Trophoblast cell (in vitro differentiated cells and primary cell): ENCODE results near the gene USP24.
"Not testable (repeated sequence)": the region's sequence is repeated elsewhere in the genome, so short reads cannot be mapped to it uniquely, and the experiment has no call there.

Experiments used
- DNase-seq, 2 donors: peaks; one replicate each; pipeline ENCODE4 v3.0.0-alpha.2; 2016
- H2AFZ ChIP-seq: 2 replicates; pipeline ENCODE4 v1.6.1; 2013; ENCODE audit warnings: low read length, moderate library complexity, mild to moderate bottlenecking; ENCODE audit not compliant: insufficient read depth, poor library complexity
- H2AK5ac ChIP-seq: 2 replicates; pipeline ENCODE4 v1.6.1; 2013; ENCODE audit warnings: mild to moderate bottlenecking, low read length
- H2BK120ac ChIP-seq: 2 replicates; pipeline ENCODE4 v1.6.1; 2013; ENCODE audit warnings: low read length, mild to moderate bottlenecking, moderate library complexity; ENCODE audit not compliant: insufficient read depth, poor library complexity
- H2BK12ac ChIP-seq: 2 replicates; pipeline ENCODE4 v1.6.1; 2013; ENCODE audit warnings: mild to moderate bottlenecking, low read length, moderate library complexity
- H2BK5ac ChIP-seq: 2 replicates; pipeline ENCODE4 v1.6.1; 2013; ENCODE audit warnings: low read length, low read depth, moderate library complexity, mild to moderate bottlenecking; ENCODE audit not compliant: poor library complexity
- H3K14ac ChIP-seq: 2 replicates; pipeline ENCODE4 v1.6.1; 2013; ENCODE audit warnings: mild to moderate bottlenecking, low read length
- H3K18ac ChIP-seq: 2 replicates; pipeline ENCODE4 v1.6.1; 2013; ENCODE audit warnings: mild to moderate bottlenecking, low read length
- H3K23ac ChIP-seq: 2 replicates; pipeline ENCODE4 v1.6.1; 2013; ENCODE audit warnings: low read length
- H3K27ac ChIP-seq: 2 replicates; pipeline ENCODE4 v1.5.1; 2013; ENCODE audit warnings: low read depth, mild to moderate bottlenecking, inconsistent platforms, low read length, moderate library complexity
- H3K27me3 ChIP-seq: 2 replicates; pipeline ENCODE4 v1.6.1; 2013; ENCODE audit warnings: inconsistent platforms, mild to moderate bottlenecking, low read length, moderate library complexity; ENCODE audit not compliant: insufficient read depth
- H3K36me3 ChIP-seq, 2 experiments: 1 replicate in 1 of 2; 2 replicates in 1 of 2; pipeline ENCODE4 v1.6.1; 2013; ENCODE audit warnings: low read length in 2 of 2, mild to moderate bottlenecking in 2 of 2, moderate library complexity in 1 of 2; ENCODE audit not compliant: insufficient read depth in 2 of 2, control insufficient read depth in 1 of 2
- H3K4ac ChIP-seq: 2 replicates; pipeline ENCODE4 v1.6.1; 2013; ENCODE audit warnings: low read depth, mild to moderate bottlenecking, low read length, moderate library complexity
- H3K4me1 ChIP-seq, 2 experiments: 1 replicate in 1 of 2; 2 replicates in 1 of 2; pipeline ENCODE4 v1.6.1; 2013; ENCODE audit warnings: low read length in 2 of 2, mild to moderate bottlenecking in 2 of 2, moderate library complexity in 1 of 2; ENCODE audit not compliant: insufficient read depth in 2 of 2, control insufficient read depth in 1 of 2
- H3K4me2 ChIP-seq: 2 replicates; pipeline ENCODE4 v1.6.1; 2013; ENCODE audit warnings: inconsistent platforms, mild to moderate bottlenecking, low read length, moderate library complexity
- H3K4me3 ChIP-seq: 2 replicates; pipeline ENCODE4 v1.5.1; 2013; ENCODE audit warnings: mild to moderate bottlenecking, low read depth, low read length, inconsistent platforms
- H3K79me1 ChIP-seq: one replicate; pipeline ENCODE4 v1.6.1; 2013; ENCODE audit warnings: low read length
- H3K79me2 ChIP-seq: 2 replicates; pipeline ENCODE4 v1.6.1; 2013; ENCODE audit warnings: low read length, mild to moderate bottlenecking; ENCODE audit not compliant: control insufficient read depth, insufficient read depth, poor library complexity
- H3K9ac ChIP-seq: 2 replicates; pipeline ENCODE4 v1.6.1; 2013; ENCODE audit warnings: mild to moderate bottlenecking, low read length
- H3K9me3 ChIP-seq: 2 replicates; pipeline ENCODE4 v1.6.1; 2013; ENCODE audit warnings: low read depth, mild to moderate bottlenecking, control low read depth, inconsistent platforms, low read length; ENCODE audit not compliant: insufficient read depth
- H4K12ac ChIP-seq: 2 replicates; pipeline ENCODE4 v1.6.1; 2013; ENCODE audit warnings: low read depth, mild to moderate bottlenecking, low read length, moderate library complexity
- H4K8ac ChIP-seq: 2 replicates; pipeline ENCODE4 v1.6.1; 2013; ENCODE audit warnings: low read depth, mild to moderate bottlenecking, low read length, moderate library complexity
- H4K91ac ChIP-seq: one replicate; pipeline ENCODE4 v1.6.1; 2013; ENCODE audit warnings: low read depth, mild to moderate bottlenecking, low read length, moderate library complexity
- WGBS: extraction: QIAGEN DNeasy Blood & Tissue Kit; methylation state at CpG from one replicate; pipeline ENCODE4 v1.1.7; 2013; ENCODE audit warnings: missing lambda C conversion rate; ENCODE audit not compliant: insufficient read length, insufficient coverage; ENCODE audit errors: extremely low coverage; 5-methylcytosine and 5-hydroxymethylcytosine counted together

USP24 gene

GRCh38 chr1:55120538-55120937 lies 94.6 kb downstream of the USP24 start:
- H3K27ac ChIP-seq, result no peak overlapping the region
- H3K27me3 ChIP-seq, result no peaks in the 10 kb centered on the region
- no CpG with 5 or more reads among the region's 5 CpGs for WGBS
- no peak overlapping the region for H2AFZ ChIP-seq
- H3K9ac ChIP-seq, result no peak overlapping the region
- no peak overlapping the region for H2BK12ac ChIP-seq
- no peak overlapping the region for H3K23ac ChIP-seq
- H2AK5ac ChIP-seq, result no peak overlapping the region
- no peak overlapping the region for H3K18ac ChIP-seq
- H3K4me1 ChIP-seq, result no peaks in the 10 kb centered on the region
- no peaks in the 10 kb centered on the region for H3K79me2 ChIP-seq
- H2BK120ac ChIP-seq, result no peak overlapping the region
- H3K9me3 ChIP-seq, result no peaks in the 10 kb centered on the region
- H4K91ac ChIP-seq, result no peak overlapping the region
- H3K14ac ChIP-seq, result no peak overlapping the region
- no peak overlapping the region for H4K12ac ChIP-seq
- H3K4ac ChIP-seq, result no peak overlapping the region
- no peaks in the 10 kb centered on the region for H3K79me1 ChIP-seq
- H3K4me2 ChIP-seq, result no peak overlapping the region
- peaks cover 4 to 34% of the 10 kb centered on the region in 2 experiments for H3K36me3 ChIP-seq
- DNase-seq, result no peak
- H2BK5ac ChIP-seq, result no peak overlapping the region
- H4K8ac ChIP-seq, result no peak overlapping the region
- no peak overlapping the region for H3K4me3 ChIP-seq

GRCh38 chr1:55118651-55119329 lies 96.4 kb downstream of the USP24 start:
- no peak overlapping the region for H2AFZ ChIP-seq
- H3K79me1 ChIP-seq, result no peaks in the 10 kb centered on the region
- no peaks in the 10 kb centered on the region for H3K9me3 ChIP-seq
- H3K27me3 ChIP-seq, result no peaks in the 10 kb centered on the region
- no peak overlapping the region for H4K8ac ChIP-seq
- H2BK12ac ChIP-seq, result no peak overlapping the region
- no peak overlapping the region for H3K4ac ChIP-seq
- H4K91ac ChIP-seq, result no peak overlapping the region
- H3K23ac ChIP-seq, result no peak overlapping the region
- H3K4me3 ChIP-seq, result no peak overlapping the region
- no peak overlapping the region for H2BK120ac ChIP-seq
- H3K36me3 ChIP-seq, result peaks cover 4 to 26% of the 10 kb centered on the region in 2 experiments
- H2AK5ac ChIP-seq, result no peak overlapping the region
- no CpG with 5 or more reads among the region's 5 CpGs for WGBS
- no peaks in the 10 kb centered on the region for H3K4me1 ChIP-seq
- H3K9ac ChIP-seq, result no peak overlapping the region
- H3K27ac ChIP-seq, result no peak overlapping the region
- no peak overlapping the region for H3K14ac ChIP-seq
- H2BK5ac ChIP-seq, result no peak overlapping the region
- DNase-seq, result no peak
- no peak overlapping the region for H3K18ac ChIP-seq
- no peak overlapping the region for H4K12ac ChIP-seq
- no peaks in the 10 kb centered on the region for H3K79me2 ChIP-seq
- no peak overlapping the region for H3K4me2 ChIP-seq

- no peak overlapping the region for H3K4me3 ChIP-seq
- H3K9me3 ChIP-seq, result no peaks in the 10 kb centered on the region
- no peak overlapping the region for H3K4me2 ChIP-seq
- no peak overlapping the region for H2AFZ ChIP-seq
- H3K27me3 ChIP-seq, result no peaks in the 10 kb centered on the region
- H4K12ac ChIP-seq, result no peak overlapping the region
- H4K91ac ChIP-seq, result no peak overlapping the region
- no peak overlapping the region for H3K4ac ChIP-seq
- peaks cover 2 to 23% of the 10 kb centered on the region in 2 experiments for H3K36me3 ChIP-seq
- H3K18ac ChIP-seq, result no peak overlapping the region
- no peak overlapping the region for H2BK5ac ChIP-seq
- H3K9ac ChIP-seq, result no peak overlapping the region
- H3K14ac ChIP-seq, result no peak overlapping the region
- H2BK120ac ChIP-seq, result no peak overlapping the region
- H3K23ac ChIP-seq, result no peak overlapping the region
- DNase-seq, result no peak
- H3K4me1 ChIP-seq, result no peaks in the 10 kb centered on the region
- no peaks in the 10 kb centered on the region for H3K79me2 ChIP-seq
- H4K8ac ChIP-seq, result no peak overlapping the region
- no peak overlapping the region for H3K27ac ChIP-seq
- no peak overlapping the region for H2AK5ac ChIP-seq
- no peak overlapping the region for H2BK12ac ChIP-seq
- H3K79me1 ChIP-seq, result no peaks in the 10 kb centered on the region
Observed at GRCh38 chr1:55117941-55118340, 97.2 kb downstream of the USP24 start.

- not testable (repeated sequence) for H2AFZ ChIP-seq, H2BK5ac ChIP-seq, H3K14ac ChIP-seq, H3K27ac ChIP-seq, H3K4me2 ChIP-seq, H2BK120ac ChIP-seq, H3K23ac ChIP-seq, H4K91ac ChIP-seq, H3K4ac ChIP-seq, H2BK12ac ChIP-seq, H3K4me3 ChIP-seq, H3K9me3 ChIP-seq, DNase-seq, H3K79me1 ChIP-seq, H3K9ac ChIP-seq, H3K27me3 ChIP-seq, H3K4me1 ChIP-seq, H3K18ac ChIP-seq, H4K12ac ChIP-seq, H2AK5ac ChIP-seq, H3K79me2 ChIP-seq, H4K8ac ChIP-seq
- peaks cover 3 to 22% of the 10 kb centered on the region in 2 experiments for H3K36me3 ChIP-seq
- no CpG with 5 or more reads among the region's 14 CpGs for WGBS
Observed at GRCh38 chr1:55109005-55109404, 106.2 kb downstream of the USP24 start.
